Natural killer cell (primary cell): ENCODE results near the gene RREB1. TPM values are rescaled to one million over a fixed set of nuclear protein-coding genes. Genes with fewer than 3 reads are reported as not detected.

ENCODE experiments used
- ATAC-seq, 3 donors: fragments of 150-1000 bp in 2 of 3; fragments of 200-7000 bp in 1 of 3; cut with Tn5 transposase; 1 replicate in 1 of 3; 2 replicates in 2 of 3; pipeline ENCODE4 v1.10.0; 2021; ENCODE audit warnings: mild to moderate bottlenecking in 2 of 3, moderate library complexity in 2 of 3
- DNase-seq, 2 donors: peaks; one replicate each; pipeline versions ENCODE4 v3.0.0 to v3.0.0-alpha.2; 2013 to 2021; ENCODE audit warnings: mixed read lengths in 1 of 2
- H3K27ac ChIP-seq: one replicate; pipeline ENCODE4 v1.5.1; 2013; ENCODE audit warnings: mild to moderate bottlenecking, low read length
- H3K27me3 ChIP-seq: one replicate; pipeline ENCODE4 v1.6.1; 2013; ENCODE audit warnings: low read length; ENCODE audit not compliant: control insufficient read depth, insufficient read depth
- H3K36me3 ChIP-seq: one replicate; pipeline ENCODE4 v1.6.1; 2013; ENCODE audit warnings: low read length; ENCODE audit not compliant: control insufficient read depth, insufficient read depth
- H3K4me1 ChIP-seq: one replicate; pipeline ENCODE4 v1.6.1; 2013; ENCODE audit warnings: low read length; ENCODE audit not compliant: control insufficient read depth, insufficient read depth
- H3K4me3 ChIP-seq: one replicate; pipeline ENCODE4 v1.5.1; 2013; ENCODE audit warnings: low read length
- H3K9me3 ChIP-seq: one replicate; pipeline ENCODE4 v1.6.1; 2013; ENCODE audit warnings: low read length; ENCODE audit not compliant: control insufficient read depth, insufficient read depth
- H3K27ac Mint-ChIP-seq, 2 donors: one replicate each; pipeline ENCODE4 v1.8.0; 2022; ENCODE audit warnings: mild to moderate bottlenecking in 2 of 2, mixed read lengths in 2 of 2, moderate library complexity in 1 of 2
- H3K27me3 Mint-ChIP-seq, 2 donors: one replicate each; pipeline ENCODE4 v1.8.0; 2022; ENCODE audit warnings: low read depth in 2 of 2, mixed read lengths in 2 of 2
- H3K36me3 Mint-ChIP-seq: one replicate; pipeline ENCODE4 v1.8.0; 2022; ENCODE audit warnings: mixed read lengths
- H3K4me1 Mint-ChIP-seq, 2 donors: one replicate each; pipeline ENCODE4 v1.8.0; 2022; ENCODE audit warnings: mixed read lengths in 2 of 2
- H3K4me3 Mint-ChIP-seq: one replicate; pipeline ENCODE4 v1.8.0; 2022; ENCODE audit warnings: mild to moderate bottlenecking, moderate library complexity, mixed read lengths
- H3K9me3 Mint-ChIP-seq, 2 donors: one replicate each; pipeline ENCODE4 v1.8.0; 2022; ENCODE audit warnings: mixed read lengths in 2 of 2
- WGBS: methylation state at CpG from one replicate; pipeline ENCODE4 v1.1.7; 2013; ENCODE audit warnings: missing lambda C conversion rate; ENCODE audit not compliant: insufficient coverage; 5-methylcytosine and 5-hydroxymethylcytosine counted together
- intact Hi-C: fragments of 100-400 bp; cut with micrococcal nuclease; formaldehyde crosslinking; loops from one replicate; pipeline ENCODE4 v1.14.2; 2022
- total RNA-seq, 4 donors: library from RNA; stranded (reverse); fragments of 120-200 nt in 1 of 4; gene quantifications; one replicate each; pipeline versions ENCODE4 v1.2.3 to v1.2.4, GENCODE V29; 2013 to 2022
- TF ChIP-seq, protein P1 (sequence below): fragments of 200-600 bp; IDR thresholded peaks from one replicate; pipeline ENCODE4 v1.8.0; 2022; ENCODE audit warnings: antibody characterized with exemption

RREB1 gene
- total RNA-seq, 3 donors from 2014 or later (not counting 1 experiment from before 2014, with no cell fraction given): 42.2 to 51.8 (median 44.0) TPM

DNA sequence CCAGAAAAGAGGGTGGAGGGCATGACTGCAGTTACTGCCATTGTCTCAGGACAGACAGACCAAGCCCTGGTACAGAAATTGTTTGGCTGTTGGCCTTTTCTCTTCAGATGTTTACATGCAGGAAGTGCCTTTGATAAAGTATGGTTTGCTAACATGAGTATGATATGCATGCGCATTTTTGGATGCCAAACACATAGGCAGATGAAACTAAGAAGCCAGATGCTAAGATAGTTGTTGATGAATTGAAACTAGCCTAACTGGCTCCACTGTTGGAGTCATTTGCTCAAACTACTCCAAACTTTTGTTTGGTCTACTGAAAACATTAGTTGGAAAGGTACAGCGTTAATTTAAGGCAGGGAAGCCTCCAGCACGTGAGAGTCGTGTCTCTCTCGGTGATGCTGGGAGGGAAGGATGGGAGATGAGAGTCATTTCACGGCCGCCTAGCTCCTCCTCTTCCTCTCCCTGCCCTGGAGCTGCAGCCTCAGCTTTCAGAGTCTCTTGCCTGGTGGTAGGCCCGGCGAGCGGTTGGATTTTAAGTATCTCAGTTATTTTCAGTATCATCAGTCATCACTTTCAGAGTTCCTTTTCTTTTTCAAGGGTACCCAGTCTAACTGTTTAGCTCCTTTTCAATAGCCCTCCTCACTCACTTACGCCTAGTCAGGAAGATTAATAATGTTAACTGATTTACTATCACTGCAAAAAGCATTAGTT is 29.7 kb downstream of the RREB1 start:
- H3K27ac Mint-ChIP-seq: peak overlapping the region; percentile 70 to 82
- H3K27me3 Mint-ChIP-seq: no peaks in the 10 kb centered on the region
- Histone ChIP-seq H3K27me3 (no peaks in the 10 kb centered on the region), H3K27ac (peak overlapping the region; percentile 36), H3K36me3 (no peaks in the 10 kb centered on the region), H3K9me3 (no peaks in the 10 kb centered on the region), H3K4me1 (peaks cover 24% of the 10 kb centered on the region), H3K4me3 (peak overlapping the region; percentile 4)
- peak overlapping the region; percentile 63 for H3K4me3 Mint-ChIP-seq
- intact Hi-C loops: no loop called here
- ATAC-seq (peak; percentile 21 to 40 (median 31)), DNase-seq (peak in 1 of 2 donors; percentile 80)
- peaks cover 32 to 46% of the 10 kb centered on the region in 2 donors for H3K4me1 Mint-ChIP-seq
- H3K9me3 Mint-ChIP-seq: no peaks in the 10 kb centered on the region
- TF ChIP-seq, protein P1, sequence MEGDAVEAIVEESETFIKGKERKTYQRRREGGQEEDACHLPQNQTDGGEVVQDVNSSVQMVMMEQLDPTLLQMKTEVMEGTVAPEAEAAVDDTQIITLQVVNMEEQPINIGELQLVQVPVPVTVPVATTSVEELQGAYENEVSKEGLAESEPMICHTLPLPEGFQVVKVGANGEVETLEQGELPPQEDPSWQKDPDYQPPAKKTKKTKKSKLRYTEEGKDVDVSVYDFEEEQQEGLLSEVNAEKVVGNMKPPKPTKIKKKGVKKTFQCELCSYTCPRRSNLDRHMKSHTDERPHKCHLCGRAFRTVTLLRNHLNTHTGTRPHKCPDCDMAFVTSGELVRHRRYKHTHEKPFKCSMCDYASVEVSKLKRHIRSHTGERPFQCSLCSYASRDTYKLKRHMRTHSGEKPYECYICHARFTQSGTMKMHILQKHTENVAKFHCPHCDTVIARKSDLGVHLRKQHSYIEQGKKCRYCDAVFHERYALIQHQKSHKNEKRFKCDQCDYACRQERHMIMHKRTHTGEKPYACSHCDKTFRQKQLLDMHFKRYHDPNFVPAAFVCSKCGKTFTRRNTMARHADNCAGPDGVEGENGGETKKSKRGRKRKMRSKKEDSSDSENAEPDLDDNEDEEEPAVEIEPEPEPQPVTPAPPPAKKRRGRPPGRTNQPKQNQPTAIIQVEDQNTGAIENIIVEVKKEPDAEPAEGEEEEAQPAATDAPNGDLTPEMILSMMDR: no peak
- WGBS: 8% methylated on average over 10 of the region's 11 CpGs
- H3K36me3 Mint-ChIP-seq: no peaks in the 10 kb centered on the region

DNA sequence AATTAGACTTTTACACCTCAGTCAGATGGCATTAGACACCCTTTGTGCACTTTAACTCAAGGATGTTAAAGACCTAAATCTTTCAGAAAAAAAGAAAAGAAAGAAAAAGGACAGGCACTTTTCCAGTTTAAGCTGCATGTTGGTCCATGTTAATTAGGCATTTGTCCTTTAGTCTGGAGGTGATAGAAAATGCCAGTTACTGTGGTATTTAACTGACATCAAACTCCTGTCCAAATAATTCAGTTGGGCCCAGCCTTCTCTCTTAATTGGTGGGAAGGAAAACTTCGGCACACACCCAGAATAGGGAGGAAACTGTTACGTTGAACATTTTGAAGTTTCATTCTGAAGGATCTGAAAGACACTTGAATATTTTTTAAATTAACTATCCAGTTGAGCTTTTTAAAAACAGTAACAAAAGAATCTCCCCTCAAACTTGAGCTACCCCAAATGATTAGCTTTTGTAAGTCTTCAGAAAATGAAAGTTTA is 30.3 kb downstream of the RREB1 start:
- H3K9me3 Mint-ChIP-seq: no peaks in the 10 kb centered on the region
- Histone ChIP-seq H3K4me3 (no peak overlapping the region), H3K9me3 (no peaks in the 10 kb centered on the region), H3K27ac (peak overlapping the region; percentile 36), H3K27me3 (no peaks in the 10 kb centered on the region), H3K4me1 (peaks cover 26% of the 10 kb centered on the region), H3K36me3 (no peaks in the 10 kb centered on the region)
- DNase-seq (no peak), ATAC-seq (no peak)
- intact Hi-C loops: no loop called here
- TF ChIP-seq, protein P1: no peak
- H3K27me3 Mint-ChIP-seq: no peaks in the 10 kb centered on the region
- 71% methylated on average over 2 of the region's 2 CpGs for WGBS
- H3K4me1 Mint-ChIP-seq: peaks cover 37 to 41% of the 10 kb centered on the region in 2 donors
- peak overlapping the region; percentile 63 for H3K4me3 Mint-ChIP-seq
- H3K36me3 Mint-ChIP-seq: no peaks in the 10 kb centered on the region
- H3K27ac Mint-ChIP-seq: peak overlapping the region; percentile 70 to 82

DNA sequence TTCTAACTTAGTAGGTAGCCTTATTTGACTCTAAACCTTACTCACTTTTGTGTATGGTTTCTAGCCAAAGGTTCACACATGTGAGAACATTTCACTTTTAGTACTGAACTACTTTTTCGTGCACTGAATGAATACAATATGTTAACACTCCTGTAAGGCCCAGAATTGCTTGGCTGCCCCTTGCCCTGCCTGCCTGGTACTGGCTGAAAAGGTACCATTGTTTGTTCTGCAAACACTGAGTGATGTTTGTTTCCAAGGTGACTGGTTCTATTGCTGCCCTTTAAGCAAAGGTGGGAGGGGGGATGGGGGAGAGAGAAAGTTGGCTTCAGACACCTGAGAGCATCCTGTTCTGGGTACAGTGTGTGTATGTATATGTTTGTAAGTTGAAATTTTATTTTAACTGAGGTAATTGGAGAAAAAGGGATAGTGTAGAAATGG is 31.2 kb downstream of the RREB1 start:
- intact Hi-C loops: no loop called here
- no peak overlapping the region for H3K4me3 ChIP-seq
- H3K4me1 Mint-ChIP-seq: peaks cover 44 to 46% of the 10 kb centered on the region in 2 donors
- H3K4me3 Mint-ChIP-seq: peak overlapping the region; percentile 42
- TF ChIP-seq, protein P1: no peak
- no peaks in the 10 kb centered on the region for H3K9me3 ChIP-seq
- no peak overlapping the region for H3K27ac ChIP-seq
- no peaks in the 10 kb centered on the region for H3K36me3 ChIP-seq
- H3K4me1 ChIP-seq: peaks cover 26% of the 10 kb centered on the region
- 71% methylated on average over 1 of the region's 1 CpG for WGBS
- H3K27me3 ChIP-seq: no peaks in the 10 kb centered on the region
- no peak for ATAC-seq
- H3K9me3 Mint-ChIP-seq: no peaks in the 10 kb centered on the region
- peak in 1 of 2 donors; percentile 78 for DNase-seq
- no peaks in the 10 kb centered on the region for H3K36me3 Mint-ChIP-seq
- peak overlapping the region; percentile 19 to 70 for H3K27ac Mint-ChIP-seq
- no peaks in the 10 kb centered on the region for H3K27me3 Mint-ChIP-seq
